ENCODE data around the gene SYNE1. TPM values are rescaled to one million over a fixed set of nuclear protein-coding genes. Genes with fewer than 3 reads are reported as not detected.

SYNE1 gene
- total and polyA plus RNA-seq, 10 of the 15 experiments (the other 5 are each of a cell fraction or from before 2014, with no cell fraction given): 2.3 to 28.7 (median 14.1) TPM

- TF ChIP-seq RB1 (IDR thresholded peaks at IDR 0.05; ENCODE audit: borderline replicate concordance): no peak
- TF ChIP-seq NFYB (IDR thresholded peaks at IDR 0.05; ENCODE audit: insufficient read depth, low read depth, low read length): no peak
- no peak for TF ChIP-seq ATF7 (IDR thresholded peaks at IDR 0.05; ENCODE audit: low read depth)
These were observed 14.8 kb upstream of the SYNE1 start (continued) for GRCh38 chr6:152651986-152652385.

- in situ Hi-C loops (cut with MboI): no loop called here
- DNase-seq (ENCODE audit: low read depth, low spot score): no peak
- POLR2A ChIA-PET: no interaction called here
- Histone ChIP-seq H3K4me2 (ENCODE audit: control insufficient read depth, insufficient read depth) (no peak overlapping the region), H4K20me1 (ENCODE audit: control insufficient read depth, insufficient read depth) (no peaks in the 10 kb centered on the region), H3K27ac (ENCODE audit: control insufficient read depth, insufficient read depth) (no peak overlapping the region), H2AFZ (ENCODE audit: control insufficient read depth, low read depth, low read length) (no peak overlapping the region), H3K9ac (ENCODE audit: control insufficient read depth, insufficient read depth, low read length) (no peak overlapping the region), H3K9me3 (replicated peaks; ENCODE audit: control insufficient read depth, insufficient read depth, low read length) (no peaks in the 10 kb centered on the region), H3K27me3 (replicated peaks in 1 of 2; ENCODE audit: control insufficient read depth in 2 of 2, insufficient read depth in 2 of 2, low read length in 1 of 2) (no peaks in the 10 kb centered on the region), H3K4me3 (no peak overlapping the region), H3K79me2 (ENCODE audit: control insufficient read depth, insufficient read depth, low read length) (no peaks in the 10 kb centered on the region), H3K4me1 (ENCODE audit: control insufficient read depth, insufficient read depth, low read length) (no peaks in the 10 kb centered on the region), H3K36me3 (ENCODE audit: control insufficient read depth in 2 of 2, insufficient read depth in 2 of 2, low read length in 1 of 2) (no peaks in the 10 kb centered on the region)
- RAD21 ChIA-PET (ENCODE audit: unreplicated experiment): no interaction called here
- no peak for FAIRE-seq
- ATAC-seq: no peak
- no peak for TF ChIP-seq ZNF687 (IDR thresholded peaks at IDR 0.05)
- TF ChIP-seq SMAD5 (IDR thresholded peaks at IDR 0.05; ENCODE audit: low read depth): no peak
- TF ChIP-seq NKRF (conservative IDR thresholded peaks at IDR 0.05): no peak
- no peak for TF ChIP-seq E2F8 (IDR thresholded peaks at IDR 0.05; ENCODE audit: low read depth, partially characterized antibody)
- TF ChIP-seq HDAC6 (IDR thresholded peaks at IDR 0.05; ENCODE audit: unreplicated experiment): no peak
- SMC1A ChIA-PET (ENCODE audit: uncharacterized antibody, unreplicated experiment): interaction anchor here (1.4 kb wide), 2 partner anchors 10 to 24 kb away, joined by 3 read pairs; no protein-coding TSS in a partner anchor
- WGBS (ENCODE audit: insufficient coverage, insufficient replicate concordance, low lambda C conversion rate, missing lambda C conversion rate): 17% methylated on average over 2 of the region's 2 CpGs
- intact Hi-C loops (cut with micrococcal nuclease; ENCODE audit: unreplicated experiment): no loop called here
- no TSS peak for BruUV-seq (replicated peaks)
- CTCF ChIA-PET: interaction anchor here (0.9 to 1.0 kb wide), 3 partner anchors 16 to 1324 kb away, joined by 3 read pairs; no protein-coding TSS in a partner anchor
These were observed 10.9 kb upstream of the SYNE1 start for GRCh38 chr6:152648105-152648504.
